GM21526 (cell line): ENCODE measurements around the gene BCO2.

Experiments used
- ATAC-seq: cut with Tn5 transposase; IDR thresholded peaks from one replicate; pipeline ENCODE4 v1.9.1; 2021; ENCODE audit warnings: moderate library complexity; ENCODE audit not compliant: unreplicated experiment, low FRiP score

Gene BCO2

DNA sequence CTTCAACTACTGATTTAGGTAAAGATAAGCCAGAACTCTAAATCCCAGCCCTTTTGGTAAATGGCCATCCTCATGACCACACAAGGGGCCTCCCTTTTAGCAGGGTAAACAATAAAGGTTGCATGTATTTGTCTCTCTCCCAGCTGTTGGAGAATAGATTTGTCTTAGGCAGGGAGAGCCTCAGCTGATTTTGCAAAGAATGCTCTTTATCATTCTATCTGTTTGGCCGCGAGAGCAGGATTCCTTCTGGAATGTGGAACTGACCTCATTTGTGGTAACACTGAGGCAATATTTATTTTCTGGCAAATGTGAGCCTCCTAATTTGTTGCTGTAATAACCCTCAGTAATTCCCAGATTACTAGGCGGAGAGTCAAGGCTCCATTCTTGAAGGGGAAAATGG, 66.2 kb downstream of the BCO2 start:
- ATAC-seq: no peak

DNA sequence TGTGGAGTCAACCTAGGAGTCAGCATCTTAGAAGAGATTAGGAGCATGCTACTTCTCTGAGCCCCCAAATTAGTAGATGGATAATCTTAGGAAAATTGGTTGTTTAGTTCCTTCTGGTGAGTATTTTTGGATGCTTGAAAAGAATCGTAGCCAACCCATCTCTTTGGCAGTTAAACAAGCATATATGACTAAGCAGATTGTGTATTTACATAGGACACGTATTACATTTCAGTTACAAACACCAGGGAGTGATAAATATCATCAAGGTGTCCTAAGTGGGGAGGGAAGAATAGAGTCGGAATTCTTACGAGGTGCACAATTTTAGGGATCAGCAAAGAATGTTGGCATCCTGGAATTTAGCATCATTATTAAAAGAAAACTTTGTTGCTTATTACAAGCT, 71.9 kb downstream of the BCO2 start:
- ATAC-seq: no peak

DNA sequence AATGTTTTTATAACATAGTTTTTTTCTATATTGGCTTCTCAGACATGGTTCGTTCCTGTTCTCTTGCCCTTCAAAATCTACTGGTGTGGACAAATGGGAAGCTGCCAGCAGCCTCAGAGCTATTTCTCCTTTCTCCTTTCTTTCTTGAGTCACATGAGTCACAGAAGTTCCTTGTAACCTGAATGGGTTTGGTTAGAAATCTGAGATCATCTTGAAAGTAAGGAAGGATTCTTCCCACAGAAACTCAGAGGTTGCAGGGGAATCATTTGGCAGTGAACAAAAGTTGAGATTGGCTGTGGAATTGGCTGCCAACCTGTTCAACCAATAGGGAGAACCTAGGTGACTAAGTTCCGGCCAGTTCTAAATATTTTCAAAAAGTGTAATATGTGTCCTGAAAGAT, 72.9 kb downstream of the BCO2 start:
- no peak for ATAC-seq

DNA sequence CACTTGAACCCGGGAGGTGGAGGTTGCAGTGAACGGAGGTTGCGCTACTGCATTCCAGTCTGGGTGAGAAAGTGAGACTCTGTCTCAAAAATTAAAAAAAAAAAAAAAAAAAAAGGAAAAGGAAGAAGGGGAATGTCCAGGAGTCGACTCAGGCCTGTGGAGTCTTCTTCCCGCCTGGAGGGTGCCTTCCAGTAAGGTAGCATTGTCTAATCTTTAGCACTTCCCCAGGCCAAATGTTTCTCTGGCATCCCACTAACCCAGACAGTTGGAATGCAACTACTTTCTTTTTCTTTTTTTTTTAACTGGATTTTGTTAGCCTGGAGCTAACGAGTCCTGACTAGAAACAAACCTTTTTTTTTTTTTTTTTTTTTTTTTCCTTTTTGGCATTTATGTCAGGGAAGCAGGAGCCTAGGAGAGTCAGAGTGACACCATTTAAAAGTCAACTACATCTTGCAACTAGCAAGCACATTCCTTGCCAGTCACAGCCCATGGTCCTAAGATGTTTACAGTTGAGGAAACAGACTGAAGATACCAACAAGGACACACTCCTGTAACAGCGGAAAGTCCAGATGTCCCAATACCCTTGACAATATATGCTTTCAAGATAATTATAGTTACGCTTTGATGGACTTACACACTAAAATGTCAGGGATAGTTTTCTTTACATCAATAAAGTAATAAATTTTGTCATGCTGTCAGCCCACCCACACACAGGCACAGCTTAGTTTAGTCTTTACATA, 74.7 kb downstream of the BCO2 start:
- ATAC-seq: no peak

DNA sequence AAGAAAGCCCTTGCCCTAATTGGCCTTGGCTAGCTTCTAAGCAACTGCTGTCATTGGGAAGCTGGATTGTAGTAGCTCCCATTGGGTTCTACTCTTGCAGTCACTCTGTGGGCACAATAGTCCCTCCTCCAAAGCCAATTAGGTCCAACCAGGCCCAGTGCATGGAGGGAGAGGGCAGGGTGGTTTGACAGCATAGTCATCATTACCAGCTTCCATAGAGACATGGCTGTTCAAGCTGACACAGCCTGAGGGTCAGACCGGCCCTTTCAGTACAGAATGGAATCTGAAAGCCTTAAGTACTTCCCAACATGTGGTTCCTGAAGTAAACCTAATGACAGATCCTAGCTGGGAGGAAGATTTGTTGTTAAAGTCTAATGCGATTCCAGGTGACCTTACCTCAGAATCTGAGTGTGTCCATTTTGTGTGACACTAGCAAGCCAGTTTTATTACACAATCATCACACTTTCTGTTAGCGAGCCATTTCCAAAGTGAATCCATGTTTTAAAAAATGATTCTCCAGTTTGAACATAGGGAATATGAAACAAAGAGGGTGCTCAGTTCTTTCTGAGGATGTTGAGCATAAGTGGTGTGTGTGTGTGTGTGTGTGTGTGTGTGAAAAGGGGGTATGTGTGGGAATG, 78.4 kb downstream of the BCO2 start:
- no peak for ATAC-seq

DNA sequence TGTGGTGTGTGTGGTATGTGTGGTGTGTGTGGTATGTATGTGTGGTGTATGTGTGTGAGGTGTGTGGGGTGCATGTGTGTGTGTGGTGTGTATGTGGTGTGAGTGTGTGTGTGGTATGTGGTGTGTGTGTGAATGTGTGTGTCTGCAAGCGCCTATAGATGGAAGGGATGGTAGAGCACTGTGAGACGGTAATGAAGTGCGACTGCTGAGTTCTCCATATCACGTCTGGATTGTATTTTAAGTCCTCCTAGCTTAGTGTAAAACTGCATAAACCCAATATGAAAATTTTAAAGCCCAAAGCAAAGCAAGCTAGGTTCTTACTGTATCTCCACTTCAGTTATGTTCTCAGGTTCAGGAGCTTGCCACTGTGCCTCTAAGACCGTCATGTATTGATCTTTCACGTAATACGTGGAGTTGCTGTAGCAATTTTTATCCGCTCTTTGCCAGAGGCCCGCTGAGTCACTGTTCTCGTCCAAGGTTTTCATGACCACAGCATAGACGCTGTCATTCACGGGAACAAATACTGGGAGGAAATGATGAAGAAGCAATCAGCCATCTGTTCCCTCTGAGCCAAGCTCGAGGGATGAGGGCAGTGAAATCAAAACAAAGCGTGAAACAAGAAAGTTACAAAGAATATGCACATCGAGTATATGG, 79.9 kb downstream of the BCO2 start:
- ATAC-seq: no peak

DNA sequence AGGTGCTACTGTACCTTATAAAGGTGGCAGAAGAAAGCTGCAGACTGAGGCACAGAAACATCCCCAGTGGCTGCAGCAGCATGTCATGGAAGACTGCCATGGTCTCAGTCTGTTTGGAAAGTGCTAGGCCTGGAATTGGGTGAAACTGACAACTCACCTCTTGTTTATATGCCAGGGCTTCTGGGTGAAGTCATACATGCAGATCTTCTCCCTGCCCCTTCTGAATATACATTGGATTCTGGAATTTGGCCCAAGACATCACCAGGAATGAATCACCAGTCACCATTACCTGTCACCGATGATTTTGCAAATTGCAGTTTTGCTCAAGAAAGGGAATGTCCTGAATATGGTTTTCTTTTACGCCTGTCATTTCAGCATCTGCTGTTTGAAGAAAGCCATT, 85.2 kb downstream of the BCO2 start, which contains the start of gene PLET1:
Gene PLET1, minus strand, starts transcription at position 371 of the 400 bp plus-strand sequence. Its CDS starts 271 bp downstream, at position 100.
- no peak for ATAC-seq

DNA sequence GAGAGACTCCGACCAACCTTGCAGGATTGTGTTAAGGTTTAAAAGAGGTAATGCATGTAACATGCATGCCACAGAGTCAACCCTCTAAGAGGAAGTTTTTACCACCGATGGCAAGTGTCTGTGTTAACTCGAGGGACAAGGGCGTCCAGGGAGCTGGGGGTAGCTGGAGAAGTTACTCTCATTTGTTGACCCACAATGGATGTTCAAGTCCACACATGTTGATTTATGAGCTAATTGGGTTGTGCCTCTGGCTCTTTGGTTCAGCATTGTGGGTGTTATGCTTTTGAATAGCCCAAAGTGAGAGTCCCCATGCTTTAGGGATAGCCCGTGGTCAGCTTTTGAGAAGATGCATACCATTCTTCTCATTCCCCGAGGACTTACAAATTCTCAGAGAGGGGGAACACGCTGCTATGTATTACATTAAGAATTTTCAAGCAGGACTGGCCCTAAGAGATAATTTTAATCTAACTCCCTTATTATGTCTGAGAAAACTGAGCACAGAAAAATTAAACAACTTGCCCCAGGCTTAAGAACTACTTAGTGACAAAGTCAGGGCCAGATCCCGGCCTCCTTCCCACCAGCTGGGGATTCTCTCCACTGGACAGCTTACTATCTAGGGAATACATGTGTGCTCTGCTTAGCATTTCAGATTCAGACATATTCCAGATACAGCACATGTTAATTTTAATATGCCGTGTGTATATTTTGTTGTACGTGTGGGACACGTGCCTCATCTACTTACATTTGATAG, 90.5 kb downstream of the BCO2 start:
- no peak for ATAC-seq

DNA sequence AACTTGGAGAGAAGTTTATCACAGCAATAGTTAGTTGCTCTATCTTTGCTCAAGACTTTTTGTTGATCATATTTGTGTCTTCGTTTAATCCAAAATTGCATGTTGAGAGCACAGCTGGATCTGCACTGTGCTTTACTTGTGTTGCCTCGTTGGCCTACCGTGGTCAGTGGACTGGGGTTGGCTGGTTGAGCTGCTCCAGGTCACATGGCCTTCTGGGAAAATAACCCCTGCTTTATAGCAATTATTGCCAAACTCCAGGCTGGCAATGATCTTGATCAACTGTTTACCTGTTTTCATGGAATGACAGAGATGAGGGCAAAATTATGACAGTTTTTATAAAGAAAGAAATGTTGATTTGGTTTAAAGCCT, 91.1 kb downstream of the BCO2 start:
- ATAC-seq: no peak

DNA sequence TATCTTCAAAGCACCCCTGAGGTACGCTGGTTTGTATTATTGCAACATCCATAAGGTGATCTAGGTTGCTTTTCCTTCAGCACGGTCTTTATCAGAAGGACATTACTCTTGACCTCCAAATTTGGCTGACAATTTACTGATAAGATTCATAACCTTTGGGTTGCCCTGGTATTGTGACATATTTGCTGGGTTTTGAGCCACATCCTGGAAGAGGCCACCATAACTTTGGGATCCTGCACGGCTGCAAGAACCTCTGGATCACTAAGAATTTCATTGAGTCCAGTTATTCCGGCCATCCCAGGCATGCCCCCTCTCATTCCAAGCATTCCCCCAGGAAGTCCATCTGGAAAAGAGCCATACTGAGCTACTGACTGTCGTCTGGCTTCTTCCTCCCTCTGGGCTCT, 91.9 kb downstream of the BCO2 start:
- ATAC-seq: no peak

DNA sequence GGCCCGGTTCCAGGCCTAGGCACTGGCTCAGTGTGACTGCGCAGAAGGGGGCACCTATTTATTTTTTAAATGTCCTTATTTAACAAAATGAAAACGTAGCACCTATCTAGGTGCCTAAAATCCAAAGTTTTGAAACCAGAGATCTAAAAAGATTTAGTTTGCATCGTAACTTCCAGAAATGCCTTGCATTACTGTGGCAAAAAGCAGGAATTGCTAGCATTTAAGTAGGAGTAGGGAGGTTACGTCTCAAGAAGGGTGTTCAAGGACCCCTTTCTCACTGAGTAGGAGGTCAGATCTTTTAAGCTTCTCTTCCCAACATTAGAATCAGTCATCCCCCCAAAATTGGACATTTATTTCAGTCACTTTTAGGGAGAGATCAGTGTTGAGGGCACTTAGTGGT, 93.1 kb downstream of the BCO2 start:
- no peak for ATAC-seq
